Astrocyte (in vitro differentiated cells and primary cell): ENCODE results near the gene SFTPA2.

Experiments
- CTCF ChIP-seq: IDR thresholded peaks from 2 replicates; pipeline ENCODE4 v1.5.1; 2011; ENCODE audit warnings: low read depth, mild to moderate bottlenecking, inconsistent platforms, low read length, moderate library complexity; ENCODE audit not compliant: insufficient read depth
- EZH2 ChIP-seq: IDR thresholded peaks from 2 replicates; pipeline ENCODE4 v1.6.1; 2012; ENCODE audit warnings: mild to moderate bottlenecking, low read length, inconsistent platforms; ENCODE audit not compliant: insufficient read depth

GRCh38 chr10:79608505-79609375 lies 48.5 kb upstream of the SFTPA2 start:
- peak; percentile 62 for TF ChIP-seq CTCF
- TF ChIP-seq EZH2: no peak
